Measurements from ENCODE around the gene PDCD1. TPM values are rescaled to one million over a fixed set of nuclear protein-coding genes. Genes with fewer than 3 reads are reported as not detected.

The PDCD1 gene
- total and polyA plus RNA-seq, 2 of the 13 experiments (the other 11 are each of a cell fraction or from before 2014, with no cell fraction given) = 0.04 TPM; not detected in 1

GRCh38 chr2:241853651-241854341 lies 4.9 kb downstream of the PDCD1 start:
- FAIRE-seq = no peak
- no peak for DNase-seq (ENCODE audit: low spot score)
- in situ Hi-C loops (cut with HindIII; ENCODE audit: extremely low pct_ligation_motif_present, low pct_unique_long_range_greater_than_20kb) = no loop called here

More at GRCh38 chr2:241853651-241854341, 4.9 kb downstream of the PDCD1 start:
- Histone ChIP-seq H3K4me1 (ENCODE audit: insufficient read depth, low read length) (peaks cover 14% of the 10 kb centered on the region), H3K4me3 (replicated peaks in 1 of 3; ENCODE audit: insufficient read depth in 1 of 3, low read depth in 2 of 3, low read length in 3 of 3) (no peak overlapping the region), H3K27me3 (ENCODE audit: control insufficient read depth in 1 of 2, insufficient read depth in 2 of 2, low read length in 2 of 2) (peaks cover 41 to 98% of the 10 kb centered on the region in 2 experiments; a peak in 4 of 5 replicates), H3K9me3 (ENCODE audit: low read length) (no peaks in the 10 kb centered on the region), H2AFZ (ENCODE audit: low read length) (no peak overlapping the region), H3K4me2 (ENCODE audit: low read depth, low read length) (no peak overlapping the region), H3K9ac (ENCODE audit: insufficient read depth, low read depth, low read length) (no peak overlapping the region), H3K27ac (ENCODE audit: extremely low read length, insufficient read depth, low read length) (no peak overlapping the region), H3K36me3 (replicated peaks in 1 of 2; ENCODE audit: control insufficient read depth in 1 of 2, insufficient read depth in 2 of 2, low read length in 2 of 2) (no peaks in the 10 kb centered on the region), H4K20me1 (ENCODE audit: insufficient read depth, low read length) (no peaks in the 10 kb centered on the region), H3K79me2 (ENCODE audit: insufficient read depth, low read length) (no peaks in the 10 kb centered on the region)
- POLR2A ChIA-PET = no interaction called here
- no TSS peak for BruUV-seq (replicated peaks)
- intact Hi-C loops (cut with micrococcal nuclease; ENCODE audit: unreplicated experiment) = no loop called here
- TF ChIP-seq BORCS8-MEF2B (CRISPR knock-in tag; IDR thresholded peaks at IDR 0.05) (0 out of 2 replicates have a peak, but pooled peaks have one; percentile 3), ZNF558 (CRISPR knock-in tag; IDR thresholded peaks at IDR 0.05; ENCODE audit: borderline replicate concordance) (0 out of 2 replicates have a peak, but pooled peaks have one; percentile 52), YY1 (IDR thresholded peaks at IDR 0.05; ENCODE audit: insufficient read depth, insufficient replicate concordance, low read depth, low read length) (no peak), ZFP91 (CRISPR knock-in tag; IDR thresholded peaks at IDR 0.05; ENCODE audit: borderline replicate concordance) (0 out of 2 replicates have a peak, but pooled peaks have one; percentile 43), ZNF660 (CRISPR knock-in tag; IDR thresholded peaks at IDR 0.05; ENCODE audit: borderline replicate concordance, low read depth) (0 out of 2 replicates have a peak, but pooled peaks have one; percentile 42)
- 33% methylated on average over 18 of the region's 27 CpGs for WGBS (ENCODE audit: low lambda C conversion rate)
- CTCF ChIA-PET (ENCODE audit: low intra/inter-chr PET ratio, low total read pairs) = no interaction called here
- no peak for ATAC-seq
